ENCODE results near the gene C16orf92.

C16orf92 gene

DNA sequence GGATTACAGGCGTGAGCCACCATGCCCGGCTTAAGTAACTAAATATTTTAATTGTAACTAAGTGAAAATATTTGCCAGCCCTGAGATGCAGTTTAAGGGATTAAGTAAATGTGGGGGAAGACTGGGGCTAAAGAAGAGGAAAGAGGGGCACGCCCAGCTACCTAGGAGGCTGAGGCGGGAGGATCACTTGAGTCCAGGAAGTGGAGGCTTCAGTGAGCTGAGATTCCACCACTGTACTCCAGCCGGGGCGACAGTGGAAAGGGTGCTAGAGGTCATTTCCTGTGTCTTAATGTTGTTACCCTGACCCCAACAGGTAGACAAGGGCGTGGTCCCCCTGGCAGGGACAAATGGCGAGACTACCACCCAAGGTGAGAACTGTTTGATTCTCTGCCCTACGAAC is 45.3 kb downstream of the C16orf92 start:
- no peak for ATAC-seq
- TF ChIP-seq ISL1 (CRISPR knock-in tag; IDR thresholded peaks at IDR 0.05) = no peak
- TF ChIP-seq SNAI2 (CRISPR knock-in tag; IDR thresholded peaks at IDR 0.05) = no peak
- no peak for TF ChIP-seq CSDC2 (CRISPR knock-in tag; IDR thresholded peaks at IDR 0.05)
- TF ChIP-seq TCF4 (CRISPR knock-in tag; IDR thresholded peaks at IDR 0.05; ENCODE audit: borderline replicate concordance) = no peak
- no peak for TF ChIP-seq GLIS3 (CRISPR knock-in tag; IDR thresholded peaks at IDR 0.05)
- TF ChIP-seq ZC3H10 (CRISPR knock-in tag; IDR thresholded peaks at IDR 0.05) = no peak
- TF ChIP-seq PPARA (CRISPR knock-in tag; IDR thresholded peaks at IDR 0.05; ENCODE audit: borderline replicate concordance) = no peak
- TF ChIP-seq ARNTL (CRISPR knock-in tag; IDR thresholded peaks at IDR 0.05; ENCODE audit: borderline replicate concordance, low read depth) = no peak
- no peak for TF ChIP-seq ZNF70 (CRISPR knock-in tag; IDR thresholded peaks at IDR 0.05)
- TF ChIP-seq ZNF8 (CRISPR knock-in tag; IDR thresholded peaks at IDR 0.05) = no peak
- TF ChIP-seq OSR1 (CRISPR knock-in tag; IDR thresholded peaks at IDR 0.05) = no peak
- no peak for TF ChIP-seq ZFP3 (CRISPR knock-in tag; IDR thresholded peaks at IDR 0.05)
- TF ChIP-seq TOX (CRISPR knock-in tag; IDR thresholded peaks at IDR 0.05; ENCODE audit: borderline replicate concordance) = no peak
- no peak for TF ChIP-seq ZFP30 (CRISPR knock-in tag; IDR thresholded peaks at IDR 0.05)
- no peak for TF ChIP-seq TSHZ2 (CRISPR knock-in tag; IDR thresholded peaks at IDR 0.05)
- TF ChIP-seq, protein P1, sequence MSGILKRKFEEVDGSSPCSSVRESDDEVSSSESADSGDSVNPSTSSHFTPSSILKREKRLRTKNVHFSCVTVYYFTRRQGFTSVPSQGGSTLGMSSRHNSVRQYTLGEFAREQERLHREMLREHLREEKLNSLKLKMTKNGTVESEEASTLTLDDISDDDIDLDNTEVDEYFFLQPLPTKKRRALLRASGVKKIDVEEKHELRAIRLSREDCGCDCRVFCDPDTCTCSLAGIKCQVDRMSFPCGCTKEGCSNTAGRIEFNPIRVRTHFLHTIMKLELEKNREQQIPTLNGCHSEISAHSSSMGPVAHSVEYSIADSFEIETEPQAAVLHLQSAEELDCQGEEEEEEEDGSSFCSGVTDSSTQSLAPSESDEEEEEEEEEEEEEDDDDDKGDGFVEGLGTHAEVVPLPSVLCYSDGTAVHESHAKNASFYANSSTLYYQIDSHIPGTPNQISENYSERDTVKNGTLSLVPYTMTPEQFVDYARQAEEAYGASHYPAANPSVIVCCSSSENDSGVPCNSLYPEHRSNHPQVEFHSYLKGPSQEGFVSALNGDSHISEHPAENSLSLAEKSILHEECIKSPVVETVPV (CRISPR knock-in tag; IDR thresholded peaks at IDR 0.05) = no peak
- no peak for TF ChIP-seq CREB5 (CRISPR knock-in tag; IDR thresholded peaks at IDR 0.05; ENCODE audit: low read depth)
- TF ChIP-seq BACH2 (CRISPR knock-in tag; IDR thresholded peaks at IDR 0.05; ENCODE audit: borderline replicate concordance) = no peak
- TF ChIP-seq ZNF565 (CRISPR knock-in tag; conservative IDR thresholded peaks at IDR 0.05; ENCODE audit: low read depth) = no peak

GRCh38 chr16:30068750-30069610 is 46.0 kb downstream of the C16orf92 start:
- no peak for ATAC-seq
- TF ChIP-seq ARNTL (CRISPR knock-in tag; IDR thresholded peaks at IDR 0.05; ENCODE audit: borderline replicate concordance, low read depth) (no peak), OSR1 (CRISPR knock-in tag; IDR thresholded peaks at IDR 0.05) (no peak), POU6F1 (CRISPR knock-in tag; IDR thresholded peaks at IDR 0.05; ENCODE audit: borderline replicate concordance, low read depth) (no peak), ESRRG (CRISPR knock-in tag; IDR thresholded peaks at IDR 0.05) (no peak), PPARA (CRISPR knock-in tag; IDR thresholded peaks at IDR 0.05; ENCODE audit: borderline replicate concordance) (no peak), ZC3H10 (CRISPR knock-in tag; IDR thresholded peaks at IDR 0.05) (no peak), TOX (CRISPR knock-in tag; IDR thresholded peaks at IDR 0.05; ENCODE audit: borderline replicate concordance) (no peak), SNAI2 (CRISPR knock-in tag; IDR thresholded peaks at IDR 0.05) (no peak), ISL1 (CRISPR knock-in tag; IDR thresholded peaks at IDR 0.05) (no peak), CSDC2 (CRISPR knock-in tag; IDR thresholded peaks at IDR 0.05) (no peak), ZNF8 (CRISPR knock-in tag; IDR thresholded peaks at IDR 0.05) (no peak), TSHZ2 (CRISPR knock-in tag; IDR thresholded peaks at IDR 0.05) (no peak), PATZ1 (CRISPR knock-in tag; IDR thresholded peaks at IDR 0.05; ENCODE audit: borderline replicate concordance) (no peak), ZNF565 (CRISPR knock-in tag; conservative IDR thresholded peaks at IDR 0.05; ENCODE audit: low read depth) (no peak), ZFP3 (CRISPR knock-in tag; IDR thresholded peaks at IDR 0.05) (no peak), GLIS3 (CRISPR knock-in tag; IDR thresholded peaks at IDR 0.05) (no peak), CREB5 (CRISPR knock-in tag; IDR thresholded peaks at IDR 0.05; ENCODE audit: low read depth) (no peak)
- TF ChIP-seq, protein P1 (CRISPR knock-in tag; IDR thresholded peaks at IDR 0.05) = no peak
